ENCODE measurements around the gene SLC2A9.

DNA sequence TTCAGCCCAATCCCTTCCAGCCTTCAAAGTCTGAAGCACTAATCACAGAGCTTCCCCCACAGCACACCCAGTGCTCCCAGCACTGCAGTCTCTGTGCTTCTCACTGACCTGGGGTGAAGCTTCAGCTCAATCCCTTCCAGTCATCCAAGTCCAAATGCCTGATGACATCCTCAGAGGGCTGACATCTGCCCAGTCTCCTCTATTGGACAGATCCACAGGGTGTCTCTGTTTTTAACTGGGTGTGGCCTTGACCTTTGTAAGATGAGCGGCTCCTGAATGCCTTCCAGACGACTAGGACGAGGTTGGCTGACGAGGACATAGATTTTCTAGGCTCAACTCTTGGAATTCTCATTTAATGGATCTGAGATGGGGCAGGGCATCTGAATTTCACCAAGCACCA lies 7.6 kb upstream of the SLC2A9 start:
- TF ChIP-seq ZNF70 (CRISPR knock-in tag; IDR thresholded peaks at IDR 0.05): no peak
- no peak for TF ChIP-seq ARNTL (CRISPR knock-in tag; IDR thresholded peaks at IDR 0.05; ENCODE audit: borderline replicate concordance, low read depth)
- TF ChIP-seq, protein P1, sequence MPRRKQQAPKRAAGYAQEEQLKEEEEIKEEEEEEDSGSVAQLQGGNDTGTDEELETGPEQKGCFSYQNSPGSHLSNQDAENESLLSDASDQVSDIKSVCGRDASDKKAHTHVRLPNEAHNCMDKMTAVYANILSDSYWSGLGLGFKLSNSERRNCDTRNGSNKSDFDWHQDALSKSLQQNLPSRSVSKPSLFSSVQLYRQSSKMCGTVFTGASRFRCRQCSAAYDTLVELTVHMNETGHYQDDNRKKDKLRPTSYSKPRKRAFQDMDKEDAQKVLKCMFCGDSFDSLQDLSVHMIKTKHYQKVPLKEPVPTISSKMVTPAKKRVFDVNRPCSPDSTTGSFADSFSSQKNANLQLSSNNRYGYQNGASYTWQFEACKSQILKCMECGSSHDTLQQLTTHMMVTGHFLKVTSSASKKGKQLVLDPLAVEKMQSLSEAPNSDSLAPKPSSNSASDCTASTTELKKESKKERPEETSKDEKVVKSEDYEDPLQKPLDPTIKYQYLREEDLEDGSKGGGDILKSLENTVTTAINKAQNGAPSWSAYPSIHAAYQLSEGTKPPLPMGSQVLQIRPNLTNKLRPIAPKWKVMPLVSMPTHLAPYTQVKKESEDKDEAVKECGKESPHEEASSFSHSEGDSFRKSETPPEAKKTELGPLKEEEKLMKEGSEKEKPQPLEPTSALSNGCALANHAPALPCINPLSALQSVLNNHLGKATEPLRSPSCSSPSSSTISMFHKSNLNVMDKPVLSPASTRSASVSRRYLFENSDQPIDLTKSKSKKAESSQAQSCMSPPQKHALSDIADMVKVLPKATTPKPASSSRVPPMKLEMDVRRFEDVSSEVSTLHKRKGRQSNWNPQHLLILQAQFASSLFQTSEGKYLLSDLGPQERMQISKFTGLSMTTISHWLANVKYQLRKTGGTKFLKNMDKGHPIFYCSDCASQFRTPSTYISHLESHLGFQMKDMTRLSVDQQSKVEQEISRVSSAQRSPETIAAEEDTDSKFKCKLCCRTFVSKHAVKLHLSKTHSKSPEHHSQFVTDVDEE (CRISPR knock-in tag; IDR thresholded peaks at IDR 0.05): no peak
- TF ChIP-seq RARB (CRISPR knock-in tag; IDR thresholded peaks at IDR 0.05): no peak
- TF ChIP-seq ESRRG (CRISPR knock-in tag; IDR thresholded peaks at IDR 0.05): no peak
- no peak for TF ChIP-seq ZC3H10 (CRISPR knock-in tag; IDR thresholded peaks at IDR 0.05)
- TF ChIP-seq, protein P2, sequence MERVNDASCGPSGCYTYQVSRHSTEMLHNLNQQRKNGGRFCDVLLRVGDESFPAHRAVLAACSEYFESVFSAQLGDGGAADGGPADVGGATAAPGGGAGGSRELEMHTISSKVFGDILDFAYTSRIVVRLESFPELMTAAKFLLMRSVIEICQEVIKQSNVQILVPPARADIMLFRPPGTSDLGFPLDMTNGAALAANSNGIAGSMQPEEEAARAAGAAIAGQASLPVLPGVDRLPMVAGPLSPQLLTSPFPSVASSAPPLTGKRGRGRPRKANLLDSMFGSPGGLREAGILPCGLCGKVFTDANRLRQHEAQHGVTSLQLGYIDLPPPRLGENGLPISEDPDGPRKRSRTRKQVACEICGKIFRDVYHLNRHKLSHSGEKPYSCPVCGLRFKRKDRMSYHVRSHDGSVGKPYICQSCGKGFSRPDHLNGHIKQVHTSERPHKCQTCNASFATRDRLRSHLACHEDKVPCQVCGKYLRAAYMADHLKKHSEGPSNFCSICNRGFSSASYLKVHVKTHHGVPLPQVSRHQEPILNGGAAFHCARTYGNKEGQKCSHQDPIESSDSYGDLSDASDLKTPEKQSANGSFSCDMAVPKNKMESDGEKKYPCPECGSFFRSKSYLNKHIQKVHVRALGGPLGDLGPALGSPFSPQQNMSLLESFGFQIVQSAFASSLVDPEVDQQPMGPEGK (CRISPR knock-in tag; IDR thresholded peaks at IDR 0.05; ENCODE audit: borderline replicate concordance): no peak
- no peak for TF ChIP-seq OSR1 (CRISPR knock-in tag; IDR thresholded peaks at IDR 0.05)
- TF ChIP-seq ZFP3 (CRISPR knock-in tag; IDR thresholded peaks at IDR 0.05): no peak
- TF ChIP-seq BACH2 (CRISPR knock-in tag; IDR thresholded peaks at IDR 0.05; ENCODE audit: borderline replicate concordance): no peak
- TF ChIP-seq, protein P3, sequence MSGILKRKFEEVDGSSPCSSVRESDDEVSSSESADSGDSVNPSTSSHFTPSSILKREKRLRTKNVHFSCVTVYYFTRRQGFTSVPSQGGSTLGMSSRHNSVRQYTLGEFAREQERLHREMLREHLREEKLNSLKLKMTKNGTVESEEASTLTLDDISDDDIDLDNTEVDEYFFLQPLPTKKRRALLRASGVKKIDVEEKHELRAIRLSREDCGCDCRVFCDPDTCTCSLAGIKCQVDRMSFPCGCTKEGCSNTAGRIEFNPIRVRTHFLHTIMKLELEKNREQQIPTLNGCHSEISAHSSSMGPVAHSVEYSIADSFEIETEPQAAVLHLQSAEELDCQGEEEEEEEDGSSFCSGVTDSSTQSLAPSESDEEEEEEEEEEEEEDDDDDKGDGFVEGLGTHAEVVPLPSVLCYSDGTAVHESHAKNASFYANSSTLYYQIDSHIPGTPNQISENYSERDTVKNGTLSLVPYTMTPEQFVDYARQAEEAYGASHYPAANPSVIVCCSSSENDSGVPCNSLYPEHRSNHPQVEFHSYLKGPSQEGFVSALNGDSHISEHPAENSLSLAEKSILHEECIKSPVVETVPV (CRISPR knock-in tag; IDR thresholded peaks at IDR 0.05): no peak
- no peak for TF ChIP-seq SNAI2 (CRISPR knock-in tag; IDR thresholded peaks at IDR 0.05)
